Astrocyte of the cerebellum (primary cell): ENCODE data around the gene MAP4K1.
"Not testable (repeated sequence)": the region's sequence is repeated elsewhere in the genome, so short reads cannot be mapped to it uniquely, and the experiment has no call there.

Source experiments
- DNase-seq: peaks from one replicate; pipeline ENCODE4 v3.0.0-alpha.2; 2011; ENCODE audit warnings: low read depth
- H3K4me3 ChIP-seq: 2 replicates; pipeline ENCODE4 v1.5.1; 2011; ENCODE audit warnings: mild to moderate bottlenecking, low read depth, low read length, moderate library complexity
- in situ Hi-C: cut with HindIII; loops from 2 replicates; pipeline ENCODE4 v1.10.0; 2017; ENCODE audit warnings: low sequenced_read_pairs
- TF ChIP-seq, protein P1 (sequence below): IDR thresholded peaks from 2 replicates; pipeline ENCODE4 v1.5.1; 2012; ENCODE audit warnings: low read length, low read depth, moderate library complexity, mild to moderate bottlenecking; ENCODE audit errors: missing control alignments

MAP4K1 gene

DNA sequence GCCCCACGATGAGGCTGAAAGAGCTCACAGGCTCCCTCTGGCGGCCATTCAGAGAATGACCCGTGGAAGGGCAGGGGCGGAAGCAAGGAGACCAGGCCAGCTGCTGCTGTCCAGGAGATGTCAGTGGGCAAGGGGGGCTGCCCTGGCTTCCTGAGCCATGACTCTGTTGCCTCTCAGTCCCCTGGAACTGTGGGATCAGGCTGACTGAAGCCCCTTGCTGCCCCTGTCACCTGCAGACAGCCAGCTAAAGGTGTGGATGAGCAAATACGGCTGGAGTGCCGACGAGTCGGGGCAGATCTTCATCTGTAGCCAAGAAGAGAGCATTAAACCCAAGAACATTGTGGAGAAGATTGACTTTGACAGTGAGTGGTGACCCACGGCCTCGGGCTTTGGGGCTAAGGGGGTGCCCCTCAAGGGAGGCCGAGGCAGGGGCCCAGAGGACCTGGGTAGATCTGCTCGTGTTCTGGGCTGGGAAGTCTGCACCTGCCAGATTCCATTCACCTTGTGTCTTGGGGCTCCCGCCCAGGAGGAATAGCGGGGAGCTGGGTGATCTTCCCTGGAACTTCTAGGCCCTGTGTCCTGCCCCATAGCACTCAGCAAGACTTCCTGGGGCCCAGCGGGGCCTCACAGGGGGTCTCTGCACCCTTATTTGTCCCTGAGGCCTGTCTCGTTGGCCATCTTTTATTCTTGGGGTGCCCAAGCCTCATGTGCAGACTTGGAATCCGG is 17.2 kb upstream of the MAP4K1 start:
- DNase-seq: no peak
- in situ Hi-C loops: no loop called here
- TF ChIP-seq, protein P1, sequence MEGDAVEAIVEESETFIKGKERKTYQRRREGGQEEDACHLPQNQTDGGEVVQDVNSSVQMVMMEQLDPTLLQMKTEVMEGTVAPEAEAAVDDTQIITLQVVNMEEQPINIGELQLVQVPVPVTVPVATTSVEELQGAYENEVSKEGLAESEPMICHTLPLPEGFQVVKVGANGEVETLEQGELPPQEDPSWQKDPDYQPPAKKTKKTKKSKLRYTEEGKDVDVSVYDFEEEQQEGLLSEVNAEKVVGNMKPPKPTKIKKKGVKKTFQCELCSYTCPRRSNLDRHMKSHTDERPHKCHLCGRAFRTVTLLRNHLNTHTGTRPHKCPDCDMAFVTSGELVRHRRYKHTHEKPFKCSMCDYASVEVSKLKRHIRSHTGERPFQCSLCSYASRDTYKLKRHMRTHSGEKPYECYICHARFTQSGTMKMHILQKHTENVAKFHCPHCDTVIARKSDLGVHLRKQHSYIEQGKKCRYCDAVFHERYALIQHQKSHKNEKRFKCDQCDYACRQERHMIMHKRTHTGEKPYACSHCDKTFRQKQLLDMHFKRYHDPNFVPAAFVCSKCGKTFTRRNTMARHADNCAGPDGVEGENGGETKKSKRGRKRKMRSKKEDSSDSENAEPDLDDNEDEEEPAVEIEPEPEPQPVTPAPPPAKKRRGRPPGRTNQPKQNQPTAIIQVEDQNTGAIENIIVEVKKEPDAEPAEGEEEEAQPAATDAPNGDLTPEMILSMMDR: peak; percentile 94
- no peak overlapping the region for H3K4me3 ChIP-seq

DNA sequence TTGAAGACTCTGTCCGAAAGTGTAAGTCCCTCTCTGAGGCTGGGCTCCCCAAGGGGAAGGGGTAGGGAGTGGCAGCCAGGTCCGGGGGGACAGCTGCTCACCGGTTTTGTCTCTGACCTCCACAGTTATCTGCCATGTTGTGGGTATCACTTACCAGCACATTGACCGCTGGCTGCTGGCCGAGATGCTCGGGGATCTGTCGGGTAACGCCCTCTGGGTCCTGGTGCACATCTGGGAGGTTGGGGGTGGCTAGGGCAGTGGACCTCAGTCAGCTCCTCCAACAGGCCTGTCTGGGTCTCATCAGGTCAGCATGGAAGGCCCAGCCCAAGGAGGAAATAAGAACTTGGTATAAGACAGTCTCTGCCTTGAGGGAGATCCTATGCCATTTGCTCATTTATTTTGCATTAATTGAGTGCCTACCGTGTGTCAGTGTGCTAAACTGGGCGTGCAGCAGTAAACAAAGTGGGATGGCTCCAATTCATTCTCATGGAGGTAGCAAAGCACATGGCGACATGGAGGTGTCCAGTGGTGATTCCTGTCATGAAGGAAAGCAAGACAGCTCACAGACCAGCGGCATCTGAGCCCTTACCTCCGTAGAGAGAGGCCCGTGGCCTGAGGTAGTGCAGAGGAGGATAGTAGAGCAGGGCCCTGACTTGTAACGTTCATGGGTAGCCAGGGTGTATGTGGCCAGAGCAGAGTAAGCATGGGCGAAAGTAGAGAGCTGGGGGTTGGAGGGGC is 14.9 kb upstream of the MAP4K1 start:
- DNase-seq: no peak
- H3K4me3 ChIP-seq: no peak overlapping the region
- in situ Hi-C loops: no loop called here
- TF ChIP-seq, protein P1: no peak

DNA sequence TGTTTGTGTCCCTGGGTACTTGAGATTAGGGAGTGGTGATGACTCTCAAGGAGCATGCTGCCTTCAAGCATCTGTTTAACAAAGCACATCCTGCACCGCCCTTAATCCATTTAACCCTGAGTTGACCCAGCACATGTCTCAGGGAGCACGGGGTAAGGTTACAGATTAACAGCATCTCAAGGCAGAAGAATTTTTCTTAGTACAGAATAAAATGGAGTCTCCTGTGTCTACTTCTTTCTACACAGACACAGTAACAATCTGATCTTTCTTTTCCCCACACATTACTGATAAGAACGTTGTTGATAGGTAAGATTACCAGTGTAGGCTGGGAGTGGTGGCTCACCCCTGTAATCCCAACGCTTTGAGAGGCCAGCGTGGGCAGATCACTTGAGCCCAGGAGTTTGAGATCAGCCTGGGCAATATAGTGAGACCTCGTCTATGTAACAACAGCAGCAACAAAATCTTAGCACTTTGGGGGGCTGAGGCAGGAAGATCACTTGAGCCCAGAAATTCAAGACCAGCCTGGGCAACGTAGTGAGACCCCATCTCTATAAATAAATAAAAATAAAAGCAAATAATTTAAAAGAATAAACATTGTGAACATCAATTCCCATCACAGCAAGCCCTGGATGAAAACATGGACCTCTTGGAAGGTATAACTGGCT is 14.2 kb upstream of the MAP4K1 start:
- DNase-seq, in situ Hi-C loops, H3K4me3 ChIP-seq: not testable (repeated sequence)

DNA sequence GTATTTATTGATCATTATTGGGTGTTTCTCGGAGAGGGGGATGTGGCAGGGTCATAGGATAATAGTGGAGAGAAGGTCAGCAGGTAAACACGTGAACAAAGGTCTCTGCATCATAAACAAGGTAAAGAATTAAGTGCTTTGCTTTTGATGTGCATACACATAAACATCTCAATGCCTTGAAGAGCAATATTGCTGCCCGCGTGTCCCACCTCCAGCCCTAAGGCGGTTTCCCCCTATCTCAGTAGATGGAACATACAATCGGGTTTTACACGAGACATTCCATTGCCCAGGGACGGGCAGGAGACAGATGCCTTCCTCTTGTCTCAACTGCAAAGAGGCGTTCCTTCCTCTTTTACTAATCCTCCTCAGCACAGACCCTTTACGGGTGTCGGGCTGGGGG is 13.5 kb upstream of the MAP4K1 start:
- in situ Hi-C loops, DNase-seq, H3K4me3 ChIP-seq: not testable (repeated sequence)

DNA sequence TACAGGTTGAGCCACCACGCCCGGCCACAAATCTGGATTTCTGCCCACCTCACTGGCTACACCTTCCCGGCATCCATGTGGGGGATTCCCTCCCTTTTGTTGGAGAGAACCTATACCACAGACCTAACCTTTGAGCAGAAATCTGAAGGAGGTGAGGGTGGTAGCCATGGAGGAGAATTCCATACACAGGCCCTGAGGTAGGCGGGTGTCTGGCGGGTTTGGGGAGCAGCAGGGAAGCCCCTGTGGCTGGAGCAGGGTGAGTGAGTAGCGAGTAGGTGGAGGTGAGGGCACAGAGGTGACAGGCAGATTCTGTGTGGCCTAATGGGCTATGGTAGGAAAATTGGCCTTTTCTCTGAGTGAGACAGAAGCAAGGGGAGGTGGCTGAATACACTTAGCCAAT is 11.8 kb upstream of the MAP4K1 start:
- H3K4me3 ChIP-seq: no peak overlapping the region
- TF ChIP-seq, protein P1: no peak
- in situ Hi-C loops: no loop called here
- no peak for DNase-seq

DNA sequence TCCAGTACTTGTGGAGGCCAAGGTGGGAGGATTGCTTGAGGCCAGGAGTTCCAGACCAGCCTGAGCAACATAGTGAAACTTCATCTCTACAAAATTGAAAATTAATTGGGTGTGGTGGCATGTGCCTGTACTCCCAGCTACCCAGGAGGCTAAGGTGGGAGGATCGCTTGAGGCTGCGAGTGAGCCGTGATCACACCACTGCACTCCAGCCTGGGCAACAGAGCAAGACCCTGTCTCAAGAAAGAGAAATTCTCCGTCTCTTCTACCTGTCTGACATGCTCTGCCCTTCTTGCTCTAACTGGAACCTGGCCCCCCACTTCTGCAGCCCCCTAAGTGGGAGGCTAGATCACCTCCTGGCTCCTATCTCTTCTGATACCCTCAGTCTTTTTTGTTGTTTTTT is 8.6 kb upstream of the MAP4K1 start:
- no peak overlapping the region for H3K4me3 ChIP-seq
- in situ Hi-C loops: no loop called here
- DNase-seq: no peak
- TF ChIP-seq, protein P1: no peak

DNA sequence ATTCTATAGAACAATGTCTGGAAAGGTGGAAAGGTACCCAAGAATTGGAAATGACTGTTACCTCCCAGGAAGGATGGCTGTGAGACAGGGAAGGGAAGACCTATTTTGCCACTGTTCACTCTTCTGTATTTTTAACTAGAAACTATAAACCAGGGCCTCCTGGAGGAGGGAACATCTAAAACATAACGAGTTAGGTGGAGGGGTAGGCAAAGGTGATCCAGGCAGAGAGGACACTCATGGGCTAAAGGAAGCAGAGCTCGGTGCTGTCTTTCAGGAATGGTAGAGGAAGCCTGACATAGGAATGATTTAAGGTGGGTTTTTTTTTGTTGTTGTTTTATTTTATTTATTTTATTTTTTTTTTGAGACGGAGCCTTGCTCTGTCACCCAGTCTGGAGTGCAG is 7.1 kb upstream of the MAP4K1 start:
- no peak for DNase-seq
- in situ Hi-C loops: no loop called here
- H3K4me3 ChIP-seq: no peak overlapping the region
- TF ChIP-seq, protein P1: no peak
